Left colon (tissue), 2 donors: ENCODE results near the gene S1PR5. TPM values are rescaled to one million over a fixed set of nuclear protein-coding genes. Genes with fewer than 3 reads are reported as not detected.
"Not testable (repeated sequence)": the region's sequence is repeated elsewhere in the genome, so short reads cannot be mapped to it uniquely, and the experiment has no call there.

Source experiments
- ATAC-seq: fragments of 200-7000 bp; cut with Tn5 transposase; one replicate; pipeline ENCODE4 v1.9.1; 2020; ENCODE audit warnings: mild to moderate bottlenecking, moderate library complexity
- DNase-seq, 2 donors: peaks; one replicate each; pipeline ENCODE4 v3.0.0-alpha.2; 2020
- intact Hi-C, 2 donors: fragments of 100-400 bp; cut with DNase I in 1 of 2; cut with micrococcal nuclease in 1 of 2; formaldehyde crosslinking; loops; one replicate each; pipeline versions ENCODE4 v1.11.2 to v1.14.0; 2022; cut with DNase I, micrococcal nuclease
- long read RNA-seq: library from polyadenylated mRNA; unstranded; transcript quantifications from one replicate; pipeline ENCODE4 v2.0.0, GENCODE V29; 2021
- total RNA-seq, 2 donors: library from RNA; stranded (reverse); fragmentation: NEBNext Ultra II Directional; extraction: Animal tissue kit (Norgen Biotek cat#: 25700); gene quantifications; one replicate each; pipeline ENCODE4 v1.2.1, GENCODE V29; 2021
- donor health status: DM: no; HTN: no; CAD: no.
- donor health status: DM: yes; HTN: yes; CAD: no.

Gene S1PR5, protein sequence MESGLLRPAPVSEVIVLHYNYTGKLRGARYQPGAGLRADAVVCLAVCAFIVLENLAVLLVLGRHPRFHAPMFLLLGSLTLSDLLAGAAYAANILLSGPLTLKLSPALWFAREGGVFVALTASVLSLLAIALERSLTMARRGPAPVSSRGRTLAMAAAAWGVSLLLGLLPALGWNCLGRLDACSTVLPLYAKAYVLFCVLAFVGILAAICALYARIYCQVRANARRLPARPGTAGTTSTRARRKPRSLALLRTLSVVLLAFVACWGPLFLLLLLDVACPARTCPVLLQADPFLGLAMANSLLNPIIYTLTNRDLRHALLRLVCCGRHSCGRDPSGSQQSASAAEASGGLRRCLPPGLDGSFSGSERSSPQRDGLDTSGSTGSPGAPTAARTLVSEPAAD
- total RNA-seq, result under 1 TPM; 0.15 to 0.20 TPM
- long read RNA-seq, partial matches to known transcripts, result 0 of 2 reads
- long read RNA-seq, other reads (novel, unspliced or antisense), result 0 of 2 reads

DNA sequence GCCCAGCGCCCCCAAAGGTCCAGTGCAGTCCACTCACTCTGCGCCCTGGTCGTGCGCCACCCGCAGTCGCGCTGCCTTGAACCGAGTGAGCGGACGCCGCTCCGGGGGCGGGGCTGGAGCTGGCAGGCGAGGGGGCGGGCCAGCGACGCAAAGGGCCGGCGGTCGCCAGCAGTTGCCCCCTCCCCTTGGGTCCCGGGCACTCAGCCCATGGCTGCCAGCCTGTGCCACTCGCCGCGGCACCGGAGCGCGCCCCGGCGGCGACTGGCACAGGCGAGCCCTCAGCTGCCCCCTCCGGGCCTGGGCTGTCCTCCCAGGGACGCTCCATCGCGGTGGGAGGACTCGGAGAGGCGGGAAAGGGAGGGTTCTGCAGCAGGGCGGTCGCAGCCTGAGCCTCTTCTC is at the start of gene S1PR5:
Gene S1PR5 (minus strand): TSS at position 87 of the 399 bp plus-strand sequence. CDS start 2,436 bp downstream, outside the sequence.
- ATAC-seq (peak; percentile 36), DNase-seq (no peak)
- intact Hi-C loops, result no loop called here

DNA sequence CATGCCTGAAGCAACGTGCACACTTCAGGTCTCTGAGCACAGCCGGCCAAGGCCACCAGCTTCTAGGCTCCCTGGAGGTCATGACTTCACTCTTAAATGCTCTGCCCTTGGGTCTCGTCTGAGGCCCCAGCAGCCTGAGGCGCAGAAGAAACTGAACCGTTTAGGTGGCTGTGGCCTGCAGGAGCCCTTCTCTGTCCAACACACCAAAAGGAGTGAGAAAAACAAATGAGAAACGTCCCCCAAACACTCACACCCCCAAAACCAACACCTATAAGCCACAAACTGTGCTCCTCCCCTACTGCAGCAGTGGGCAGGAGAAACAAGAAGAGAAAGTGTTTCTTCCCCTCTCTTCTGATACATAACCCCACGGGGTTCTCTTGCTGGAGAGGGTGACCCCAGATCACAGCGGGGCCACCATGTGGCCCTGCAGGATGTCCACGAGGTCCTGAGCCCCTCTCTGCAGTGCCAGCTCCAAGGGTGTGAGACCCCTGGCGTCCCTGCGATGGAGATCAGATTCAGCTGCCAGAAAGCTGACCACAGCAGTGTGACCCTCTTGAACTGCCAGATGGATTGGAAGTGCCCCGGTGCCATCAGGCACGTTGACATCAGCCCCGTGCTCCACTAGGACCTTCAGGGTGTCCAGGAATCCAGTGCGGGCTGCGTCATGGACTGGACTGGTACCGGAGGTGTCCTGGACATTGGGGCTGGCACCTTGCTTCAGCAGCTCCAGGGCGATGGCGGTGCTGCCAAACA is 49.6 kb upstream of the S1PR5 start:
- DNase-seq (peak; percentile 45 to 50), ATAC-seq (no peak)
- intact Hi-C loops, result no loop called here

DNA sequence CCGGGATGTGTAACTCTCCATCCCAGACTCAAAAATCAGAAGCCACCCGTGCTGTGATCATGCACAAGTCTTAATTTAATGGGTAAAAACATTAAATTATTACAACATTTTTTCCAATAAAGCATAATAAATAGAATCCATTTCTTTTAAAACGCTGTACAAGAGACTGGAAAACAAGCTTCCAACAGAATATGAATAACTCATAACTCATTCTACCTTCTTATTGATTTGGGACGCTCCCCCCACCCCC is 49.1 kb upstream of the S1PR5 start:
- no peak for ATAC-seq
- no peak for DNase-seq
- intact Hi-C loops, result no loop called here

DNA sequence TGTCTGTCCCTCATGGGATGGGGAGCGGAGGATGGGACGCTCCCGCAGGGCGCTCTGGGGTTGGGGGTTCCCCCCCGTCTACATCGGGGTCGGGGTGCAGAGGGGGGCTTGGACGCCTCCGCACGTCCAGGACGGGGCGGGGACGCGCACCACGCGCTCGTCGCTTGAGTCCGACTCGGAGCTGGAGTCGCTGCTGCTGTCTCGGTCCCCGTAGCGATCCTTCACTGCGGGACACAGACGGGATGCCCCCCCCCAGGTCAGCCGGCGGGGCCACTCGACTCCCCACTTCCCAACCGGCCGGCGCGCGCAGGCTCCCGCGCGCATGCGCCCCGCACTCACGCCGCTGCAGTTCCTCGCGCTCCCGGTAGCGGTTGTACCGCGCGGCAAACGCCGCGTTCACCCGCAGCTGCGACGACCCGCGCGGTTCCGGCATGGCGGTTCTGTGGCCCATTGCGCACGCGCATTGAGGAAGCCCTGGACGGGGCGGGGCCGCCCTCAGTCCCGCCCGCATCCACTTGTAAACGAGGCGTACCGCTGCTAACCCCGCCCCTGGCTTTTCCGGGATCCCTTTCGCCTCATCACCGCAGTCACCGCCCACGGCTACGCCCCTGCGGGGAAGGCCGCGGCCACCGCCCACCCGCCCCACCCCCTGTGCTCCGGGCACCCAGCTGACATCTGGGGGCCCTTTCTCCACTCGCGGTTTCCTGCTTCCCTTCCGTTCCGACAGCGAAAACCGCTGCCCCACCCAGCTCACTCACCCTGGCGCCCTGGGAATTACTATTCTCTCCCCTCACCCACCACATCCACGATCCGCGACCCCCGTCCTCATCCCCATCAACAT is 48.5 kb upstream of the S1PR5 start, which contains the start of gene KRI1:
Gene KRI1 (minus strand): TSS at position 444 of the 841 bp plus-strand sequence. CDS start 11 bp downstream, at position 433.
- ATAC-seq, result peak; percentile 76
- peak; percentile 99 for DNase-seq
- intact Hi-C loops, result no loop called here

DNA sequence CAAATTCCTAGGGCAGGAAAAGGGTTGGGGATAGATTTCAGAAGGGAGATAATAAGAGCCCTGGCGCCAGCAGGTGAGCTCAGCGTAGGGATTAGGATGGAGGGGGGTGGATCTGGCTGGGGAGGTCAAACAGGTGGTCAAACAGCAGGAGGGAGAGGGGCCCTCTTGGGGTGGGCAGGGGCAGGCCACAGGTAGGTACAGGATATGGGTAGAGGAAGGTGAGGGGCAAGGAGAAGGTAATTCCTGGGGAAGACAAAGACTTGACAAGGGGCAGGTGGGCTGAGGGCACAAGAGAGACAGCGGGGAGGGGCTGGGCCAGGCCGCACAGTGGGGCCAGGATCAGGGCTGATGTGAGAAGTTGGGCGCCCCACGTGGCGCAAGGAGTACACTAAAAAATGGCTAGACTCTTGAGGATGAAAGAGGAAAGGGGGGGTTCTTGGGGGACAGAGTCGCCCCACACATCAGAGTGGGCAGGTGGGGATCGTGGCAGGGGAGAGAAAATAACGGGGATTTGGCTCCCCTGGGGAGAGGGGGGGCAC is 47.9 kb upstream of the S1PR5 start:
- DNase-seq (peak; percentile 58 to 70), ATAC-seq (no peak)
- intact Hi-C loops, result no loop called here

DNA sequence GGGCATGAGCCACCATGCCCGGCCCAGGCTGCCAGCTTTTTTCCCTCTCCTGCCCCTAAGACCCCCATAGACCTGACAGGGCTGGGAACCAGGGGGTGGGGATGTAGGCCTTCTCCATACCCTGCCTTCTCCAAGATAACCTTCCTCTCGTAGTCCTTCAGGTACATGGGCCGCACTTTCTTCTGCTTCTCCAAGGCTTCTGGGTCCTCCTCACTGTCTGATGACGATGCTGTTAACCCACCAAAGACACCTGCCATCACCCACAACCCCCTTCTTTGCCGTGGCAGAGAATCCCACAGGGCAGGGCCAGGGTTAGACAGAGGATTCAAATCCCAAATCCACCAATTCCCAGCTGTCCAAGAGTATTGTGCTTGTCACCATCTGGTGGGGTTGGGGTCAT is 45.4 kb upstream of the S1PR5 start:
- no peak for DNase-seq
- ATAC-seq, result no peak
- intact Hi-C loops, result no loop called here

DNA sequence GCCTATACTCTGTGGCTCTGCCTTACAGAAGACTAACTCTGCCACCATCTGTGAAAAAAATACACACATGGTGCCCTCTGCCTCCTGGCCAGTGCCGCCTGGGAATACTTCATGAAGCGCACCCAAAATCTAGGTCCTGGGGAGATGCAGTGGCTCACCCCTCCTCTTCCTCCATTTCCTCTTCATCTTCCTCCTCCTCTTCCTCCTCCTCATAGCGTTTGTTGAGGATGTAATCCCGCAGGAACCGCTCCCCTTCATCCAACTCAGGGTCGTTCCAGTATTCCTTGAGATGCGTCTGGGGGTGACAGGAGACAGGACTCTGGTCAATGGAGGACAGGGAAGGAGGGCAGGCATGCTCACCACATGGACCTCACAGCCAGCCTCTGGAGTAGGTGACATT is 42.9 kb upstream of the S1PR5 start:
- no peak for DNase-seq
- ATAC-seq, result no peak
- intact Hi-C loops, result no loop called here

DNA sequence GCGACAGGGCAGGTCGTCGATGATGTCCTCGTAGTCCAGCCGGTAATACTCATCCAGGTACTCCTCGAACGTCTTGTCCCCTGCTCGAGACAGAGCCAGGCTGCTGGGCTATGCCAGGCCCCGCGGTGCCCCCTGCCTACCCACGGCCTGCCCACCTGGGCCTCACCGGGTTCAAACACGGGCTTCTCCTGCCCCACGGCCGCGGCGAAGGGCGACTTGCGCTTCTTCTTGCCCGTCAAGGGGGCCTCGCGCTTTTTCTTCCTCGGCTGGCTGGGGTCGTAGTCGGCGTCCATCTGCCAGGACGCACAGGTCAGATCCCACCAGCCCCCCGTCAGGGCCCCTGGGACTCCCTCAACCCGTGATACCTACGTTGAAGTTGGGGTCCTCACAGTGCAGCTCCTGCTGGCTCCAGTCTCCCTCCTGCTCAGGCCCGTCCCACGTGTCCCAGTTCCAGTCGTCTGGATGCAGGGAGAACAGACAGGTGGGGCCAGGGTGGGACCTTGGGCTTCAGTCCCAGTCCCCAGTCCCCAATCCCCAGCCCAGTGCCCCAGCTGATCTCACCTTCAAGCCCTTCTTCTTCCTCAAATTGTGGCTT is 40.5 kb upstream of the S1PR5 start:
- ATAC-seq (no peak), DNase-seq (no peak)
- intact Hi-C loops, result no loop called here

DNA sequence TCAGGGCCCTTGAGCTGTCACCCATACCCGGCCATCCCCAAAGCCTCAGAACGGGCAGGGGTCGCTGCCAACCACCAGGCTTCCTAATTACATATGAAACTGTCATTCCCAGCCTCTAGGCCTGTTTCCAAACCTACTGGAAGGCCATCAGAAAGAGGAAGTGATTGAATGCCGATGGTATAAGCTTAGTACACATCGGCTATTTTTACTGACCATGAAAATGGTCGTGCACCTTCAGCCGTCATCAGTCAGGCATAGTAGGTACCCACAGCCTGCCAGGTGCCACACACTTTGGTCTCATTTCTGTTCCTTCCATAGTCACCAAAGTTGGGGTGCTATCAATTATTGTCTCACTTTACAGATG is 38.3 kb upstream of the S1PR5 start:
- intact Hi-C loops, result no loop called here

DNA sequence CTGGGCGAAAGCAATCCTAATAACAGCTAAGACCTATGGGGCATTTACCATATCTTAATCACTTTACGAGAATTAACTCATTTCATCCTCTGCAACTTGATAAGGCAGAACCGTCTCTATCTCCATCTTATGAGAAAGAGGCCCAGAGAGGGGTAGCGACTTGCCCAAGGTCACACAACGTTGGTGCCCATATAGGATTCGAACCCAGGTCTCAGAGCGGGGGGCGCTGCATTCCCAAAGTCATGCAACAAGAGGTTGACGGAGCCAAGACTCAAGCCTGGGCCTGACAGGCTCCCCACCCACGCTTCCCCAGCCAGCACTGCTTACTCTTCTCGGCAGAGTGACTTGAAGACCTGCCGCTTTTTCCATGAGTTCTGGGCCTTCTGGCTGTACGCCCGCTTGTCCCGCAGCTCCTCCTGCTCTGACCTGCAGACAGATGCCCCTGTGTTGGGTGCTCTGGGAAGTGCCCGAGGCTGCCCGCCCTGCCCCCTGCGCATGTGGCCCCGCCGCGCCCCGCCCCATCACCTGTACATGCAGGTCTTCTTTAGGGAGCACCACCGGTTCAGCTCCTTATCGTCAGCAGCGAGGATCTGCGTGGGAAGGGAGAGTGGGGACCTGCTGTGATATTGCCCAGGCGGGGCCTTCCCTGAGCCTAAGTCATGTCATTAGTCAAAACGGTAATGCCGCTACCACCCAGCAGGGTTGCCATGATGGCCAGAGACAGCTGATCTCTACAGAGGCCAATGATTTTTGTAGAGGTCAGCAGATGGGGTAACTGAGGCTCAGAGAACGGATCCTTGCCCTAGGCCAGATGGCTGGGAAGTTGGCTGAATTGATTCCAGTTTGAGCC is 37.7 kb upstream of the S1PR5 start:
- peak; percentile 13 for ATAC-seq
- intact Hi-C loops, result no loop called here
- DNase-seq, result peak in 1 of 2 donors; percentile 20

More for the DNA sequence above, 38.3 kb upstream of the S1PR5 start:
- DNase-seq (no peak), ATAC-seq (no peak)

DNA sequence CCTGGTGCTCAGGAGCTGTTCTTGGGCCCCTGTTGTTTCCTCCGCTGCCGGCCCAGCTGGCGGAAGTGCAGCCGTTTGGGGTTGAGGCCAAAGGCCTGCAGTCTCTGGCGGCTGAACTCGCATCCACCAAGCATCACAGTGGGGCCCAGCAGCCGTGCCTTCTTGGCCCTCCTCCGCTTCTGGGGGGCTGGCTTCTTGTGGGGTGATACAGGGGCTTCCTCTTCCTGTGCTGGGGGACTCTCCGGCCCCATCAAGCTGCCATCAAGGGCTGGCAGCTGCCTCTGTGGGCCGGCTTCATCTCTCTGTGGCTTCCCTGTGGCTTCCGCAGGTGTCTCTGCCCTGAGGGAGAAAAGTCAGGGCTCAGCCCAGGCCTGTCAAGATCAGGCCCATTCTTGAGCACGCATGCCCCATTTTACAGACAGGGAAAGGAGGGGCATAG is 36.7 kb upstream of the S1PR5 start:
- intact Hi-C loops, result no loop called here
- ATAC-seq, result peak; percentile 2
- peak in 1 of 2 donors; percentile 51 for DNase-seq

DNA sequence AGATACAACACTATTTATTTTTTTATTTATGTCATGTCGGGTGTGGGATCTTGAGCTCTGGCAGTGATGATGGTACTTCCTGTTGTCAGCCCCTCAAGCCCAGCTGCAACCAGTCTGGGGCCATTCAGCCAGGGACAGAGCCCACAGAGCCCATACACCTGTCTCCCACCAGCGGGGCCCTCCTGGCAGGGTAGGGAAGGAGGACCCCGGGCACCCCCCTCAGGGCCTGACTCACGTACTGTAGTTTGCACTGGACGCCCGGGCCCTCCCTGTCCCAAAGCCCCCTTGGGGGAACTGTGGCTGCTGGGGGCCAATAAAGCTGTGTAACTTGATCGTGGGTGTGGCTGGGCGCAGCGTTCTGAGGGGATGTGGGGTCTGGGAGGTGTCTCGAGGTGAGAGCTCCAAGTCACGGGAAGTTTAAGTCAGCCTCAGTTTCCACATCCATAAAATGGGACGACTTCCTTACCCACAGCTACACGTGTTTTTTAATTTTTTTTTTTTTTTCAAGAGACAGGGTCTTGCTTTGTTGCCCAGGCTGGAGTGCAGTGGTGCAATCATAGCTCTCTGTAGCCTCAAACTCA is 35.9 kb upstream of the S1PR5 start:
- intact Hi-C loops, result no loop called here
- DNase-seq (peak in 1 of 2 donors; percentile 21), ATAC-seq (no peak)

DNA sequence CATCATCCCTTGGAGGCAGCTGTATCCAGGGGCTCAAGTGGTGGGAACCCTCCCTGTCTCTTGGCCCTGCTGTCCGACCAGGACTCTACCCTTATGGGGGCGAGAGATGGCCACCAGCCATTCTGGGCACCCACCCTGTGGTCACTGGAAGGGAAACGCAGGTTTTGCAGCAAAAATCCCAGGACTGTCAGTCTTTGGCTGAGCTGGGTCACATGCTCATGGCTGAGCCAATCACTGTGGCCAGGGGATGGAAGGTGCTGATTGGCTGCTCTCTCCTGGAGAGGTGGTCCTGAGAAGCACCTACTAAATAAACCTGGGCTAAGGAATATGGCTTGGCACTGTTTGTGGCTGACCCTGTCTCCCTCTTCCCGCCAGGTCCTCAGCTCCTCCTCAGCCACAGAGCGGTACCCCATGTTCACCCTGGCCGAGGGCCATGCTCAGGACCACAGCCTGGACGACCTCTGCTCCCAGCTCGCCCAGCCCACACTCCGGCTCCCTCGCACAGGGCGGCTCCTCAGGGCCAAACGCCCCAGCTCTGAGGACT is 35.3 kb upstream of the S1PR5 start:
- intact Hi-C loops, result no loop called here
- ATAC-seq (peak; percentile 52), DNase-seq (peak in 1 of 2 donors; percentile 36)

DNA sequence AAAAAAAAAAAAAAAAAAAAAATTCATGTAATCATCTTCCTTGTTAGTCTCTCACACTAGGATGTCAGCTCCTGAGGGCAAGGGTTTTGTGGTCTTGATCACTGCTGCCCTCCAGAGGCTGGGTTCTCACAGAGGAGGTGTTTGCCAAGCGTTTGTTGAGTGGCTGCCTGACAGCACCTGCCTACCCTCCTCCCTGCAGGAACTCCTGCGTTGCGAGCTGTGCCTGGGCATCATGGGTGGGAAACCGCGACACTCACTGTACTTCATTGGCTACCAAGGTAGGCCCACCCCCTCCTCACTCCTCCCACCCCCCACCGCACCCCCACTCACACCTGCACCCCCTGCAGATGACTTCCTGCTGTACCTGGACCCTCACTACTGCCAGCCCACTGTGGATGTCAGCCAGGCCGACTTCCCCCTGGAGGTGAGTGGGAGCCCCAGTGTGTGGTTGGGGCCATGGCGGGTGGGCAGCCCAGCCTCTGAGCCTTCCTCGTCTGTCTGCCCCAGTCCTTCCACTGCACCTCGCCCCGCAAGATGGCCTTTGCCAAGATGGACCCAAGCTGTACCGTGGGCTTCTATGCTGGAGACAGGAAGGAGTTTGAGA is 34.6 kb upstream of the S1PR5 start:
- intact Hi-C loops, result no loop called here
- DNase-seq (peak in 1 of 2 donors; percentile 50), ATAC-seq (peak; percentile 34)

DNA sequence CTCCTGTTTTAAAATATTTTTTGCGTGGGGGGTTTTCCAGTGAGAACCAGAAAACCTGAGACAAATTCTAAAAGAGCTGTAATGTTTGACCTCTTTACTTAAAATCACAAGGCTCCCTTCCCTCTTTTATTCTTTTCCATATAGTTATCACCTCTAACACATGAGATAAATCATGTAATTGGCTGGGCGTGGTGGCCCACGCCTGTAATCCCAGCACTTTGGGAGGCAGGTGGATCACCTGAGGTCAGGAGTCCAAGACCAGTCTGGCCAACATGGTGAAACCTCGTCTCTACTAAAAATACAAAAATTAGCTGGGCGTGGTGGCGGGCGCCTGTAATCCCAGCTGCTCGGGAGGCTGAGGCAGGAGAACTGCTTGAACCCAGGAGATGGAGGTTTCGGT is 33.8 kb upstream of the S1PR5 start:
- DNase-seq (peak; percentile 52 to 54), ATAC-seq (peak; percentile 67)
- intact Hi-C loops, result not testable (repeated sequence)

DNA sequence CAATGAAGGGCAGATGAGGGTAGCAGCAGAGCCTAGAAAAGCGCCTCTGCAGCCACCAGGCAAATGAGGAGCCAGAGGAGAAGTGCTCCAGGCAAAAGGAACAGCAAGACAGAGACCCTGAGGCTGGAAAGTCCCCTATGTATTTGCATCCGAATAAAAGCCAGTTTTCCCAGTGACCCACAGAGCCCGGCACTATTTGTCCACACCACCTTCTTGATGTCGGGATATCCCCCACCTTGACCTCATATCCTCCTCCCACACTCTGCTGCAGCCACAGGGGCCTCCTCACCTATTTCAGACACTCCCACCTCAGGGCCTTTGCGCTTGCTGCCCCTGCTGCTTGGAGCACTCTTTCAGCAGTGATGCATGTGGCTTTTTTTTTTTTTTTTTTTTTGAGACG is 33.1 kb upstream of the S1PR5 start:
- DNase-seq (no peak), ATAC-seq (no peak)
- intact Hi-C loops, result no loop called here

DNA sequence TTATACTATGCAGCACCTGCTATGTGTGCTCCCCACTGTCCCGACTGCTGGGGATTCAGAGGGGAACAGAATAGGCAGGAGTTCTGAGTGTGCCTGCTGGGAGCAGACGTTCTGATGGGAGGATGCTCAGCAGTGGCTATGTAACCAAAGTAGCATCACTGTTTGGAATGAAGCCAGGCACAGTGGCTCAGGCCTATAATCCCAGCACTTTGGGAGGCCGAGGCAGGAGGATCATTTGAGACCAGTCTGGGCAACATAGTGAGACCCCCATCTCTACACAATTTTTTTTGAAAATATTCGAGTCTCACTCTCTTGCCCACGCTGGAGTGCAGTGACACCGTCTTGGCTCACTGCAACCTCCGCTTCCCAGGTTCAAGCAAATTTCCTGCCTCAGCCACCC is 32.5 kb upstream of the S1PR5 start:
- ATAC-seq, result no peak

More for the DNA sequence above, 32.5 kb upstream of the S1PR5 start:
- no peak for DNase-seq
- intact Hi-C loops, result no loop called here
